ENCODE results near the gene MMS19.
"Not testable (repeated sequence)": the region's sequence is repeated elsewhere in the genome, so short reads cannot be mapped to it uniquely, and the experiment has no call there.

Gene MMS19

GRCh38 chr10:97425964-97426775, 72.1 kb downstream of the MMS19 start, which contains the start of gene PGAM1:
PGAM1 (plus strand) TSS chr10:97426191; CDS start chr10:97426308, 117 bp downstream.
- DNase-seq = peak; percentile 58

GRCh38 chr10:97423757-97424098, 74.5 kb downstream of the MMS19 start:
- DNase-seq = not testable (repeated sequence)

GRCh38 chr10:97416565-97416964, 81.7 kb downstream of the MMS19 start:
- no peak for DNase-seq

GRCh38 chr10:97412891-97413304, 85.3 kb downstream of the MMS19 start:
- no peak for DNase-seq

- no peak for DNase-seq
These were observed 86.8 kb downstream of the MMS19 start for GRCh38 chr10:97411406-97411805.

- no peak for DNase-seq
These were observed 89.7 kb downstream of the MMS19 start for GRCh38 chr10:97408496-97408992.
